ENCODE data around the gene CDH23. TPM values are rescaled to one million over a fixed set of nuclear protein-coding genes. Genes with fewer than 3 reads are reported as not detected.

Gene CDH23
- total RNA-seq, 1 experiment from 2014 or later = 7.8 TPM

DNA sequence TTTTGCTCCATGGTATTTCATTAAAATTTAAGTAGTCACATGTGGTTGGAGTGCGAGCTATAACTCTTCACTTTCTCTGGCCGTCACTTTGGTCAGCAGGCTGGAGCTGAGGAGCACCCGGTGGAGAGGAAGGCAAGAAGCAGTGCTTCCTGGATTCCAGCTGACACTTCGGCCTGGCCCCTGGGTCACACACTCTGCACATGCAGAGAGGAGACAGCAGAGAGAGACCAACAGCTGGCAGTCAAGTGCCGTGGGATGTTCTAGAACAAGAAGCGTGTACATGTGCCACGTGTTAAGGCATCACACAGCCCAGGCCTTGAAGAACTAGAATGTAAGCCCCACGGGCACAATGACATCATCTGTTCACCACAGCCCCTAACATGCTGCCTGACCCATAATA, 424.2 kb downstream of the CDH23 start:
- no peak overlapping the region for H3K4me3 ChIP-seq
- H3K36me3 ChIP-seq (ENCODE audit: low read depth) = peaks cover 53% of the 10 kb centered on the region
- H3K4me1 ChIP-seq (replicated peaks; ENCODE audit: insufficient read depth) = no peaks in the 10 kb centered on the region
- intact Hi-C loops (cut with micrococcal nuclease; ENCODE audit: unreplicated experiment) = no loop called here
- no peaks in the 10 kb centered on the region for H3K79me2 ChIP-seq (ENCODE audit: low read depth)
- no peak for DNase-seq
- H3K27me3 ChIP-seq (ENCODE audit: insufficient read depth, low read depth) = no peaks in the 10 kb centered on the region
- no peak overlapping the region for H3K27ac ChIP-seq
- no peak overlapping the region for H3K4me2 ChIP-seq
- no TSS peak for BruUV-seq (replicated peaks)
- no peak overlapping the region for H2AFZ ChIP-seq
- ChIA-PET POLR2A (ENCODE audit: unreplicated experiment) (no interaction called here), CTCF (no interaction called here)
- 0 out of 2 replicates have a peak, but pooled peaks cover 15% of the 10 kb centered on the region for H3F3A ChIP-seq (ENCODE audit: insufficient read depth, low read depth)
- H3K9me3 ChIP-seq (ENCODE audit: insufficient read depth, low read depth) = no peaks in the 10 kb centered on the region
- no peak for TF ChIP-seq EZH2 (IDR thresholded peaks at IDR 0.05; ENCODE audit: low read depth)
- TF ChIP-seq, protein P1, sequence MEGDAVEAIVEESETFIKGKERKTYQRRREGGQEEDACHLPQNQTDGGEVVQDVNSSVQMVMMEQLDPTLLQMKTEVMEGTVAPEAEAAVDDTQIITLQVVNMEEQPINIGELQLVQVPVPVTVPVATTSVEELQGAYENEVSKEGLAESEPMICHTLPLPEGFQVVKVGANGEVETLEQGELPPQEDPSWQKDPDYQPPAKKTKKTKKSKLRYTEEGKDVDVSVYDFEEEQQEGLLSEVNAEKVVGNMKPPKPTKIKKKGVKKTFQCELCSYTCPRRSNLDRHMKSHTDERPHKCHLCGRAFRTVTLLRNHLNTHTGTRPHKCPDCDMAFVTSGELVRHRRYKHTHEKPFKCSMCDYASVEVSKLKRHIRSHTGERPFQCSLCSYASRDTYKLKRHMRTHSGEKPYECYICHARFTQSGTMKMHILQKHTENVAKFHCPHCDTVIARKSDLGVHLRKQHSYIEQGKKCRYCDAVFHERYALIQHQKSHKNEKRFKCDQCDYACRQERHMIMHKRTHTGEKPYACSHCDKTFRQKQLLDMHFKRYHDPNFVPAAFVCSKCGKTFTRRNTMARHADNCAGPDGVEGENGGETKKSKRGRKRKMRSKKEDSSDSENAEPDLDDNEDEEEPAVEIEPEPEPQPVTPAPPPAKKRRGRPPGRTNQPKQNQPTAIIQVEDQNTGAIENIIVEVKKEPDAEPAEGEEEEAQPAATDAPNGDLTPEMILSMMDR (conservative IDR thresholded peaks at IDR 0.05) = no peak
- H4K20me1 ChIP-seq (ENCODE audit: insufficient read depth) = 0 out of 2 replicates have a peak, but pooled peaks cover 9% of the 10 kb centered on the region
- no peaks in the 10 kb centered on the region for H3K9me2 ChIP-seq (ENCODE audit: insufficient read depth)

- H3K9me3 ChIP-seq (ENCODE audit: insufficient read depth, low read depth) = no peaks in the 10 kb centered on the region
- TF ChIP-seq, protein P1 (conservative IDR thresholded peaks at IDR 0.05) = no peak
- no peak for TF ChIP-seq EZH2 (IDR thresholded peaks at IDR 0.05; ENCODE audit: low read depth)
- H3K36me3 ChIP-seq (ENCODE audit: low read depth) = peaks cover 50% of the 10 kb centered on the region
- H4K20me1 ChIP-seq (ENCODE audit: insufficient read depth) = 0 out of 2 replicates have a peak, but pooled peaks cover 9% of the 10 kb centered on the region
- BruUV-seq (replicated peaks) = no TSS peak
- no peaks in the 10 kb centered on the region for H3K9me2 ChIP-seq (ENCODE audit: insufficient read depth)
- H3K4me1 ChIP-seq (replicated peaks; ENCODE audit: insufficient read depth) = no peaks in the 10 kb centered on the region
- no peak overlapping the region for H2AFZ ChIP-seq
- no peaks in the 10 kb centered on the region for H3K27me3 ChIP-seq (ENCODE audit: insufficient read depth, low read depth)
- no peak overlapping the region for H3K4me2 ChIP-seq
- ChIA-PET POLR2A (ENCODE audit: unreplicated experiment) (no interaction called here), CTCF (no interaction called here)
- H3K27ac ChIP-seq = no peak overlapping the region
- 0 out of 2 replicates have a peak, but pooled peaks cover 9% of the 10 kb centered on the region for H3F3A ChIP-seq (ENCODE audit: insufficient read depth, low read depth)
- H3K79me2 ChIP-seq (ENCODE audit: low read depth) = no peaks in the 10 kb centered on the region
- no peak overlapping the region for H3K4me3 ChIP-seq
- intact Hi-C loops (cut with micrococcal nuclease; ENCODE audit: unreplicated experiment) = no loop called here
- no peak for DNase-seq
Measured at GRCh38 chr10:71821909-71822763, 425.4 kb downstream of the CDH23 start.

DNA sequence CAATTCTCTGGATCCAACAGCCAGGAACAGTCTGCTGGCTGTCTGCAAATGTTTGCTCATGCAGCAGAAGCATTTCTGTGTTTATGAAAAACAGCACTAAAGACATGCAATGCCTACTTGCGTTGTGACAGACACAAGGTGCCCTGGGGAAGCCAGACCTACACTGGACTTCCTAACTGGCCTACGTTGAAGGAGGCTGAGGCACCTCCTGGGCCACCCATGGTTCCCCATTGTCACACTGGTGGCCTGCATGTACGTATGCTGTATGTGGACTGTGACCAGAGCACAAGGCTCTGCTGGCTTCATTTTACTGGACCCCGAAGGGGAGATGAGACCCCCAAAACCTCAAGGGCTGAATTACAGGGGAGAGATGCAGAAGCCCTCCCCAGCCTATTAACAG, 426.6 kb downstream of the CDH23 start:
- intact Hi-C loops (cut with micrococcal nuclease; ENCODE audit: unreplicated experiment) = no loop called here
- 0 out of 2 replicates have a peak, but pooled peaks cover 9% of the 10 kb centered on the region for H4K20me1 ChIP-seq (ENCODE audit: insufficient read depth)
- no peaks in the 10 kb centered on the region for H3K27me3 ChIP-seq (ENCODE audit: insufficient read depth, low read depth)
- TF ChIP-seq EZH2 (IDR thresholded peaks at IDR 0.05; ENCODE audit: low read depth) = no peak
- ChIA-PET CTCF (no interaction called here), POLR2A (ENCODE audit: unreplicated experiment) (no interaction called here)
- peaks cover 53% of the 10 kb centered on the region for H3K36me3 ChIP-seq (ENCODE audit: low read depth)
- no peaks in the 10 kb centered on the region for H3K9me3 ChIP-seq (ENCODE audit: insufficient read depth, low read depth)
- no peak overlapping the region for H3K4me3 ChIP-seq
- no TSS peak for BruUV-seq (replicated peaks)
- no peak overlapping the region for H3K27ac ChIP-seq
- H3K4me2 ChIP-seq = no peak overlapping the region
- no peak overlapping the region for H2AFZ ChIP-seq
- H3K79me2 ChIP-seq (ENCODE audit: low read depth) = no peaks in the 10 kb centered on the region
- peaks cover 13% of the 10 kb centered on the region; the same call in 1 of the 2 replicates for H3F3A ChIP-seq (ENCODE audit: insufficient read depth, low read depth)
- H3K9me2 ChIP-seq (ENCODE audit: insufficient read depth) = no peaks in the 10 kb centered on the region
- H3K4me1 ChIP-seq (replicated peaks; ENCODE audit: insufficient read depth) = no peaks in the 10 kb centered on the region
- DNase-seq = no peak
